NT2/D1 (cell line): ENCODE data around the gene GALK2.
"Not testable (repeated sequence)": the region's sequence is repeated elsewhere in the genome, so short reads cannot be mapped to it uniquely, and the experiment has no call there.

ENCODE experiments used
- YY1 ChIP-seq: IDR thresholded peaks from 2 replicates; pipeline ENCODE4 v1.6.1; 2011; ENCODE audit not compliant: insufficient read length, insufficient read depth
- ZNF274 ChIP-seq: IDR thresholded peaks from 2 replicates; pipeline ENCODE4 v1.6.1; 2011; ENCODE audit warnings: mild to moderate bottlenecking, low read depth, low read length

GRCh38 chr15:49265117-49265516, 95.1 kb downstream of the GALK2 start:
- TF ChIP-seq ZNF274, YY1: not testable (repeated sequence)
